Osteocyte (in vitro differentiated cells): Measurements from ENCODE around the gene CSF1R. TPM values are rescaled to one million over a fixed set of nuclear protein-coding genes. Genes with fewer than 3 reads are reported as not detected.

Source experiments
- DNase-seq: peaks from one replicate; pipeline ENCODE4 v3.0.0; 2021; ENCODE audit warnings: mixed read lengths; ENCODE audit not compliant: unreplicated experiment; ENCODE audit errors: extremely low spot score
- H3K27ac Mint-ChIP-seq: one replicate; pipeline ENCODE4 v1.8.0; 2021; ENCODE audit warnings: mild to moderate bottlenecking, mixed read lengths; ENCODE audit not compliant: unreplicated experiment
- H3K27me3 Mint-ChIP-seq: one replicate; pipeline ENCODE4 v1.8.0; 2021; ENCODE audit warnings: mixed read lengths; ENCODE audit not compliant: unreplicated experiment
- H3K36me3 Mint-ChIP-seq: one replicate; pipeline ENCODE4 v1.8.0; 2021; ENCODE audit warnings: mixed read lengths; ENCODE audit not compliant: unreplicated experiment
- H3K4me1 Mint-ChIP-seq: one replicate; pipeline ENCODE4 v1.8.0; 2021; ENCODE audit warnings: mixed read lengths; ENCODE audit not compliant: unreplicated experiment
- H3K4me3 Mint-ChIP-seq: one replicate; pipeline ENCODE4 v1.8.0; 2021; ENCODE audit warnings: mild to moderate bottlenecking, moderate library complexity, mixed read lengths; ENCODE audit not compliant: unreplicated experiment
- H3K9me3 Mint-ChIP-seq: one replicate; pipeline ENCODE4 v1.8.0; 2021; ENCODE audit warnings: mixed read lengths; ENCODE audit not compliant: unreplicated experiment
- CTCF ChIP-seq: fragments of 200-600 bp; sonication (generic); IDR thresholded peaks from 2 replicates; pipeline ENCODE4 v1.5.0; 2021; ENCODE audit warnings: antibody characterized with exemption, mild to moderate bottlenecking, moderate library complexity
- long read RNA-seq: library from polyadenylated mRNA; unstranded; transcript quantifications from one replicate; pipeline ENCODE4 v2.0.0, GENCODE V29; 2021
- total RNA-seq: library from RNA; stranded (reverse); gene quantifications from 2 replicates; pipeline ENCODE4 v1.2.1, GENCODE V29; 2021

CSF1R gene
- total RNA-seq = 1.1 and 1.2 TPM in 2 replicates
- long read RNA-seq, partial matches to known transcripts = 0 of 2 reads
- long read RNA-seq, other reads (novel, unspliced or antisense) = 2 of 2 reads

DNA sequence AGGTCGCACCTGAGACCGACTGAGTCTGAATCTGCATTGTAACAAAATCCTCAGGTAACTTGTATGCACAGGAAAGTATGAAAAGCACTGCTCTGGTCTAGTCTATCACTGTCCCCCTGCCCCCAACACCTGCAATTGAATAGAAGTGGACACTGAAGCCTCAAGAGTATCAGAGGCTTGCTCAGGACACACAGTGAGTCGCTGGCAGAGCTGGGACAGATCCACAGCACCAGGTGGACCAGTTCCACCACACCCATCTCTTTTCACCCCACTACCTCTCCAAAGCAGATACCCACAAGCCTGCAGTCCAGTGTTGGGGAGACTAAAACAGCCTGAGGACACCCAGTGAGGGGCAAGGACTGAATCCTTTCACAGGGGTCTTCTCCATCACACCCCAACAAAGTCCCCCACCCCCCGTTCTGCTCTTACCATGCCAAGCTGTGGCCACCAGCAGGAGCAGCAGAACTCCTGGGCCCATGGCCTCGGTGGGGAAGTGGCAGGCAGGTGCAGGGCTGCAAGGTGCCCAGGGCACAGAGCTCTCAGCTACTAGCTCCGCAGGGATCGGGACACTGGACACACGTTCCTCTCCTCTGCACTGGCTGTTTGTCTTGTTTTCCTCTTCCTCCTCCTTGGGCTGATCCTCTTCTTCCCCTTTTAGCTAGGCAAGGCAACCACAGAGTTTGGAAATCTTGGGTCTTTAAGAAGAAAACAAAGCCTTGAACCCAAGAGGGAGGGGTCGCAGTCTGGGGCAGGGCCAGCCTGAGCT is at the start of gene CSF1R:
TSS of gene CSF1R (minus strand) at position 605 of the 766 bp plus-strand sequence. CDS start at position 478, 127 bp downstream.
- H3K27me3 Mint-ChIP-seq = peaks cover 16% of the 10 kb centered on the region
- no peaks in the 10 kb centered on the region for H3K36me3 Mint-ChIP-seq
- H3K4me3 Mint-ChIP-seq = no peak within 1 kb of the TSS
- peak; percentile 73 for DNase-seq
- H3K27ac Mint-ChIP-seq = no peak within 1 kb of the TSS
- H3K4me1 Mint-ChIP-seq = peaks cover 2% of the 10 kb centered on the region
- no peaks in the 10 kb centered on the region for H3K9me3 Mint-ChIP-seq
- TF ChIP-seq CTCF = no peak

DNA sequence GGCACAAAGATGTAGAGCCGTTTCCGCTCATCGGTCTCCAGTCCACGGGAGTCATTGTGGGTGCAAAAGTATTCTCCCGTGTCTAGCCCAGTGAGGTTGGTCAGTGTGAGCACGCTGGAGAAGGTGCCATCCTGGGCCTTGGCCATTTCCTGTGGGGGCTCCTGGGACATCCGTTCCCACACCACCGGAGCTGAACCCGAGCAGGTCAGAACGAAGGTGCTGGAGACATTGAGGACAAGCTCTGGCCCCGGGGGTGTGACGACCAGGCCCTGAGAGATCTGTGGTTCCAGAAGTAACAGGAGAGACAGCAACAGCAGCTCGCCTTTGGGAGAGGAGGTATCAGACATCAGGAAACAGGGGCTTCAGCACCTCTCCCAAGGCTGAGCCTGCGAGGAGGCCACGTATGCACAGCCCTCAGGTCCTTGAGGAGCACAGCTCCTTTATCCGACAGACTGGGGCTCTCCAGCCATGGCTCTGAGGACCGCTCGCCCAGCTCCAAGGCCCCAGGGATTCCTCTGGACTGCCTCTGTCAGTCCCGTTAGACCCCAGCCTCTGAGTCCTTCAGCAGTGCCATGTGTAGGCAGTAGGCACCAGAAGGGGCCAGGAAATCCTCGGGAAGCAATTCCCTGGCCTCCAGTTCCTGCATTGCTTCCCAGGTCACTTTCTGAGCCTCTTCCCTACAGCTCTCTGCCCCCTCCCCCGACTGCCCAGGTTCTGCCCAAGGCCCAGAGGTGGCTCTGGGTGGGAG is 49.4 kb upstream of the CSF1R start:
- DNase-seq = no peak
- peaks cover 51% of the 10 kb centered on the region for H3K36me3 Mint-ChIP-seq
- H3K27me3 Mint-ChIP-seq = no peaks in the 10 kb centered on the region
- H3K4me3 Mint-ChIP-seq = peak overlapping the region; percentile 29
- H3K27ac Mint-ChIP-seq = peak overlapping the region; percentile 78
- peaks cover 94% of the 10 kb centered on the region for H3K4me1 Mint-ChIP-seq
- no peaks in the 10 kb centered on the region for H3K9me3 Mint-ChIP-seq
- no peak for TF ChIP-seq CTCF

DNA sequence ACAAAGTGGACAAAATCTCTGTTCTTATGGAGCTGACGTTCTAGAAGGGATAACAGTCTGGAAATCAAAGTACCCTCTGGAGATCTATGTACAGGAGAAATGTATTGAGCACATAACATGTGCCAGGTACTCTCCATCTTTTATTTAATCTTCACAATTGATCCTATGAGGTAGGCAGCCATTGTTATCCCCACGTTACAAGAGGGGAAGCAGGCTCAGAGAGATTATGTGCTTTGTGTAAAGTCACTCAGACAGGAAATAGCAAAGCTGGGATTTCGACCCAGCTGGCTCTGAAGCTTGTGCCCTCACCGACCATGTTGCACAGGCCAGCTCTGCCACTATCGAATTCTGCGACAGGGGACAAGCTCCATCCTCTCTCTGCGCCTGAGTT is 47.8 kb upstream of the CSF1R start:
- no peak for TF ChIP-seq CTCF
- Mint-ChIP-seq H3K36me3 (peaks cover 62% of the 10 kb centered on the region), H3K27me3 (no peaks in the 10 kb centered on the region), H3K4me3 (no peak overlapping the region), H3K27ac (peak overlapping the region; percentile 78), H3K9me3 (no peaks in the 10 kb centered on the region), H3K4me1 (peaks cover 90% of the 10 kb centered on the region)
- no peak for DNase-seq

- Mint-ChIP-seq H3K4me3 (no peak overlapping the region), H3K36me3 (peaks cover 63% of the 10 kb centered on the region), H3K27me3 (no peaks in the 10 kb centered on the region), H3K4me1 (peaks cover 85% of the 10 kb centered on the region), H3K9me3 (no peaks in the 10 kb centered on the region), H3K27ac (peak overlapping the region; percentile 72)
- TF ChIP-seq CTCF = no peak
- no peak for DNase-seq
These were observed 47.3 kb upstream of the CSF1R start for GRCh38 chr5:150133581-150134197.
